ENCODE data around the gene FAM185A.
"Not testable (repeated sequence)": the region's sequence is repeated elsewhere in the genome, so short reads cannot be mapped to it uniquely, and the experiment has no call there.

The FAM185A gene

DNA sequence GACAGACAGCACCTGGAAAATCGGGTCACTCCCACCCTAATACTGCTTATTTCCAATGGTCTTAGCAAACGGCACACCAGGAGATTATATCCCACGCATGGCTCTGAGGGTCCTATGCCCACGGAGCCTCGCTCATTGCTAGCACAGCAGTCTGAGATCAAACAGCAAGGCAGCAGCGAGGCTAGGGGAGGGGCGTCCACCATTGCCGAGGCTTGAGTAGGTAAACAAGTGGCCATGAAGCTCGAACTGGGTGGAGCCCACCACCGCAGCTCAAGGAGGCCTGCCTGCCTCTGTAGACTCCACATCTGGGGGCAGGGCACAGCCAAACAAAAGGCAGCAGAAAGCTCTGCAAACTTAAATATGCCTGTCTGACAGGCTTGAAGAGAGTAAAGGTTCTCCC is 32.1 kb downstream of the FAM185A start:
- DNase-seq: not testable (repeated sequence)

DNA sequence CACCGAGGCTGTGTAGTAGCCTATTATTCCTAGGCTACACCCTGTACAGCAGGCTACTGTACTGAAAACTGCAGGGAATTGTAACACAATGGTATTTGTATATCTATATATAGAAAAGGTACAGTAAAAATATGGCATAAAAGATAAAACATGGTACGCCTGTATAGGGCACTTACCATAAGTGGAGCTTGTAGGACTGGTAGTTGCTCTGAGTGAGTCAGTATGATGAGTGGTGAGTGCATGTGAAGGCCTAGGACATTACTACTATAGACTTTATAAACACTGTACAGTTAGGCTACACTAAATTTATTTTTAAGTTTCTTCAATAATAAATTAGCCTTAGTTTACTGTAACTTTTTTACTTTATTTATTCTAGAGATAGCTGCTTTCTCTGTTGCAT is 40.0 kb downstream of the FAM185A start:
- DNase-seq: not testable (repeated sequence)

DNA sequence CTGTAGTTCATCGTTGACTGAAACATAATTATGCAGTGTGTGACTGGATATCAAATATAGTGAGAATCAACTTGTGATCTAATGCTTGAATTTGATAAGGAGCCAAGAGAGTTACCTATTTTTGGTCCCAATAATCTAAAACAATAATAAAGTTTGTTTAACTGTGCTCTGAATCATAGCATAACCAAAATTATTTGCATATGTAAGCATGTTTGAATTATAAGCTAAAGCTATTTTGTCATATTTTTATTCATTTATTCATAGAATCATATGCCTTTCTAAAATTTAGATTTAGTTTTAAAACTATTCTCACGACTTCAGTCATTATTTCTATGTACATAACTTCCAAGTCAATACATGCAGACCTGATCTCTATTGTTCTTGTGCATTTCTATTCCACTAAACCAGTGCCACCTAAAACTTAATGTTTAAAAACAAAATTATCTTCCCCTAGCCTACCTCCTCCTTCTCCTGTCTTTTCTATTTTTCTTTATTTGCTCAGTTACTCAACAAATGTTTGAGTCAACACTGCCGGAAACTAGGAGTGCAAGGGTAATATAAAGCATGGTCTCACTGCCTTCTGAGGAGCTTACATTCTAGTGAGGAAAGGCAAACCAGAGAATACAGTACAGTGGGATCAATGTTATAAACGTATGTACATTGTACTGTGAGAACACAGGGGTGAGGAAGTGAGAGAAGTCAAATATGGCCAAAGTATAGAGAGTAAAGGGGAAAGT is 41.7 kb downstream of the FAM185A start:
- not testable (repeated sequence) for DNase-seq

DNA sequence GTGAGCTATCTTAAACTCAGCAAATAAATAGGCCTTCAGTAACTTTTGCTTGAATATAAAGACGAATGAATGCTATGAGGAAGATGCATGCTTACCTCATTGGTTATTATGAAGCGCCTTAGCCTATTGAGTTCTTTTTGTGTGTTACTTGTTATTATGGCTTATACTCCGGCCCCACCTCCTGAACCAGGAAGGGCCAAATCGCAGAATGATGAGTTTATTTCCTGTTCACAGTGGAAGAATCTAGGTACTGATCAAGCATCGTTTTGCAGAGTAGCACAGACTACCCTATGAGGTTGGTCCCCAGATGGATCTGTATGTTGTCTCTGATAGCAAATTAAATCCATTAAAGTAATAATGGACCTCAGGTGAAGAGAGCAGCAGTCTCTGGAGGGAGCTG is 42.6 kb downstream of the FAM185A start:
- DNase-seq: not testable (repeated sequence)

DNA sequence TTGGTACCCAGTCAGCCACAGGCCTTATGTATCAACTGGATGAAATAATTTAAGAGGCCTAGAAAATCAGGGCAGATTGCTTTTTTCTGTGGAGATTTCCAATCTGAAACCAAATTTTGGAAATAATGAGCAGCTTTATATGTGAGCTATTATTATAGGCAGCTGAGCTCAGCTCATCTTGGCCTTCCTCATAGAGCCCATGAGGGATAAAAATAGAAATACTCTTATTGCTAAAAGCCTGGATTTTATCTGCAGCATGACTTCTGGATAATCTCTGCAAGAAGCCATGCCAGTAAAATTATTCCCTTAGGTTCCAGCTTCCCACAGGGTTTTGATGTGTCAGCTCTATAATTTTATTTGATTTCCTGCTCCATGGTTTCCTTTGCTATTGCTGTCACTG is 43.0 kb downstream of the FAM185A start:
- not testable (repeated sequence) for DNase-seq

DNA sequence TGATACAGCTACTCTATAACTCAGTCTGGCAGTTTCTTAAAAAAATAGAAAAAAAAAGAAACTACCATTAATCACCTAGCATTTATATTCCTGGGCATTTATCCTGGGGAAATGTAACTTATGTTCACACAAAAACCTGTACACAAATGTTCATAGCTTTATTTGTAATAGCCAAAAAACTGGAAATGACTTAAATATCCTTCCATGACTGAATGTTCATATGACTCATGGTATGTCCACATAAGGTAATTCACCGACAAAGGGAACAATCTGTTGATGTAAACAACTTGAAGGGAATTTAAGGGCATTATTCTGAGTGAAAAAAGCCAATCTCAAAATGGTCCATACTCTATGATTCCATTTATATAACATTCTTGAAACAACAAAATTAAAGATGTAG is 45.8 kb downstream of the FAM185A start:
- not testable (repeated sequence) for DNase-seq

DNA sequence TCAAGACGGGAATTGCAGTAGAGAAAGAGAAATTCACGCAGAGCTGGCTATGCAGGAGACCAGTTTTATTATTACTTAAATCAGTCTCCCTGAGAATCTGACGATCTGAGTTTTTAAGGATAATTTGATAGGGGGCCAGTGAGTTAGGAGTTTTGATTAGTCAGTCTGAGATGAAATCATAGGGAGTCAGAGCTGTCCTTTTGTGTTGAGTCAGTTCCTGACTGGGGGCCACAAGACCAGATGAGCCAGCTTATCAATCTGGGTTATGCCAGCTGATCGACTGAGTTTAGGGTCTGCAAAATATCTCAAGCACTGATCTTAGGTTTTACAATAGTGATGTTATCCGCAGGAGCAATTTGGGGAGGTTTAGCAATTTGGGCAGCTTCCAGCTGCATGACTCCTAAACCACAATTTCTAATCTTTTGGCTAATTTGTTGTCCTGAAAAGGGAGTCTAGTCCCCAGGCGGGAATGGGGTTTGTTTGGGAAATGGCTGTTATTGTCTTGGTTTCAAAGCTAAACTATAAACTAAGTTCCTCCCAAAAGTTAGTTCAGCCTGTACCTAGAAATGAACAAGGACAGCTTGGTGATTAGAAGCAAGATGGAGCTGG is 47.3 kb downstream of the FAM185A start:
- DNase-seq: not testable (repeated sequence)

DNA sequence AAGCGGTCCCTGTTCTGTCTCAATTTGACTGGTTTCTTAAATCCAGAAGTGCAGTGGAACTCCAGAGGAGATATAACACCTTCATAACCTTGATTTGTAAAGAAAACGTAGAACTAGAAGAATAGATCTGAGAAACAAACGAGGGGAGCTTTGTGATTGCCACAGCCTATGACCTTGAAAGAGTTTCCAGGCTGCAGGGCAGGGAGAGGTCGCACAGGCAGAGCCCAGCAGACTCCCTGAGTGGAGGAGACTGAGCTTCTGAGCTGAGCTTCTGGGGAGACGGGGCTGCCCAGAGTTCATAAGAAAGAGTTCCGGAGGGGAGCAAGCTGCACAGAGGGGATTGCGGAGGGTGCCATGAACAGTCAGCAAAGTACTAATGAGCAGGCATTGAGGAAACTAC is 57.8 kb downstream of the FAM185A start:
- DNase-seq: no peak

DNA sequence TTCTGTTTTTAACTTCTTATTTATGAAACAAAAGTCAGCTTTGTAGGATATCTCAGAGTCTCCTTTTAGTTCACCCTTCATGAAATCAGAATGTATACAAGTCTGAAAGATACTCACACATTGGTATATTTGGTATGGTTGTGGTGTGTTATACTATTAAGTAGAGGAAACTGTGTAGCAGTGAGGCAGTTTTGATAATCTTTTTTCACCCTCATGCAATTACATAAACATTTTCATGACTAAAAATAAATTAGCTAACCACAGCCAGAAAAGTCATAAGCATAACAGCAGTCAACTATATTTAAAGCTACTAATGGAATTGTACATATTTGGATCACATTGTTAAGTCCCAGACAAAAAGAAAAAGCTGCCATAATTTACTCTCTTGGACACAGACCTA is 62.1 kb downstream of the FAM185A start:
- no peak for DNase-seq

DNA sequence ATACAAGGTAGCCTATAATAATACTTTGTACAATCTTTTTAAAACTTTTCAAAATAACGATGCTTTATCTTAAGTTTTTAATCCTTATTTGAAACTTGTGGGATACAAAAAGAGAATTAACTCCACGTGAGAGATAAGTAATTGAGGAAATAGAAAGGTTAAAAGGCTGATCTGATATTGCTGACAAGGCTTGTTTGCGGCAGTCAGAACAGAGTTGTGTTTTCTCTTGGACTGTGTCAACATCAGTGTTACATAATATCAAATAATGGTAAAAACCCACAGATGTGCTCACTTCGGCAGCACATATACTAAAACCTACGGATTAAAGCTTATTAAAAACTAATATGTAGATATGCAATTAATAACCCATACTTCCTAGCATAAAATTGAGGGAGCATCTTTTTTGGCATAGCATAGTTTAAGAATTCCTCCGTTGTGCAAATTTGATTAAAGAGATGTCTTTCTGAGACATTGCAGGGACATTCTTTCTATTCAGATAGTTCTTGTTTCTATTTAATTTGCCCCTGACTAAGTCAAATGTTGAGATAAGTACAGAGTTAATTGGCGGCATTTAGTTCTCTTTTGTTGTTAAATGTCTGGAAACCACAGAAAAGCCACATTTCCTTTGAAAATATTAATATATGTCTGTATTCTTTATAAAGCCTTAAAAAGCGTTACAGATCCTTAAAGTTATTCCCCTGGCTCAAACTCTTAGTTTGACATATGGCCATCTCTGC is 63.3 kb downstream of the FAM185A start:
- DNase-seq: no peak

DNA sequence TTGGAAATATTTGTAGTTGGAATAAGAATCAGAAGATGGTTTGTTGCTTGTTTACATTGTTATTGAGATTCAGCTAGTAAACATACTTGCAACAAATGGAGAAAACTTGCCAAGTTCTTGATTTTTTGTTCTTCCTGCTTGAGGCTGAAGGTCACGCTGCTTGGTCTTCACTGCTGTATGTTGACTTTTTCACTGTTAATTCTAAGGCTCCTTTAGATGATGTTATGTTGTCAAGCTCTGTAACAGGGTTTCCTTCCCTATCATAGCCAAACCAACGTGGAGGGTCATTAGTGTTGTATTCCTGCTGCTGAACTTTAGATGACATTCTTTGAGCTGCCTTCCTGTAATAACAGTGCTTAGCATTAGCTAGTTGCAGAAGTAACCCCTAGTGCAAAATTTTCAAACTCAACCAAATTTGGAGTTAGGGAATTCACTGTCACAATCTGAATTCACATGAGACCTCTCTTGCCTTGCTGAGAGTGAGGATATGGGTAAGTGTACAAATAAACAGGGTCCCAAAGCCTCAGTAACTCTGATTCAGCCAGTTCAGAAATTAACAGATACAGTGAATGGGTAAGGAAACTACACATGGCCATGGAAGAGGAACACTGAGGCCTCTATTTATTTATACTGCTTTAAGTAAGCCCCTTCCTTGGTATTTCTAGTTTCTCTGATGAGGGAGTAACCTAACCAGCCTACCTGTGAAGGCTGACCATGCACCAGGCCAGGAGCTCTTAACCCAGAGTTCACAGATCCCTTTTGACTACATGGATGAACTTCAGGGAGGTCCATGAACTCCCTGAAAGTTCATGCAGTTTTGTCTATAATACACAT is 64.6 kb downstream of the FAM185A start:
- no peak for DNase-seq

DNA sequence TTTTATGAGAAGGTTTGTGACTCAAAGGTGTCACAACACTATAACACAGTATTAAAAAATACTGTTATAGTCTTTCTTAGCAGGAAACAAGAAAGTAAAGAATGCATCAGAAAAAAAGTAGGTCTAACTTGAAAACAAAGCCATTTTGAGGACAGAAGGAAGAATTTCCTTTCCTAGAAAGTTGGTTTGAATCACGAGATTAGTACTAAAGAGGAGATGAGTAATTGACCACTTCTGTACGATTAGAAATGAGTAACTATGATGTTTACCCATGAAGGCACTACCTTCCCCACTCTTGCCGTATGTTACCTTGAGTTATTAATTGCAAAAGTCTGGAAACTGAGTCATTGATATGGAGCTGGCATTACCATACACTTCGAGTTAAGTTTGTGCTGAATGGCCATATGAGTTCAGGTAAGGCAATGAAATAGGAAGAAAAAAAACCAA is 65.2 kb downstream of the FAM185A start:
- no peak for DNase-seq

DNA sequence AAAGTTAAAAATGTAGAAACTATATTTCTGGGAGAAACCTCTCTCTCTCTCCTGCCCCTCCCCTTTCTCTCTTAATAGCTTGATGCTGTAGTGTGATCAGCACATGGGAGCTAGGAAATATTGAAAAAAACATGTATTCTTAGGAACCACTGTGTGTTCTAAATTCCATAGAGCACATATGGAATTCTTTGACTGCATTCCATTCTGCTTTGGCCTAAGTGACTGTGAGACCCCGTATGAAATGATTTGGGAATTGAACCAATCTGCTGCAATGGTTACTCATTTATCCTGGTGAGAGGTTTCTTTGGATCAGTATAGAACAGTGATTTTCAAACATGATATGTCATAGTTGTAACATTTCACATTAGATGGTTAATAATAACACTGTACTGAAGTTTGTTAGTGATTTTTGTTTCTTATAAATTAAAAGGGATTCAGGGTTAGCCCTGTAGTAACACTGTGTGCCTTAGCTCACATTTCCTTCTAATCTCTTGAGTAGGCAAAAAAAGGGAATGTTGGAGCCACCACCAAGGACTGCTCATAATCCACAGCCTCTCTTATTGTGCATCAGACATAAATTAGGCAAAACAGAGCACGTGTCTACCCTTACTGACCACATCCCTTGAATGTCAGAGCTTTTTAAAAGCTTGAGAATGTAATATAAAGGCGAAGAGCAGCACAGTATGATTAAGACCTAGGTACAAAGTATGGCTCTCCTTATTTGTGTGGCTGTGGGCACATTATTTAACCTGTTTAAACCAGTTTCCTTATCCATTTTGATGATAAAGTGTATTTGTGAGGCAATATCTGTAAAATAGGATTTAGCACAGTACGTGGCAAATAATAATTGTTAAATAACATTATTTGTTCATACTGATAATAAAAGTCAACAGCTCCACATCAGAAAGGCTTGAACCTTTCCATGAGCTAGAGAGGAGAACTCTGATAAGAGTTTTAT is 69.1 kb downstream of the FAM185A start:
- no peak for DNase-seq

DNA sequence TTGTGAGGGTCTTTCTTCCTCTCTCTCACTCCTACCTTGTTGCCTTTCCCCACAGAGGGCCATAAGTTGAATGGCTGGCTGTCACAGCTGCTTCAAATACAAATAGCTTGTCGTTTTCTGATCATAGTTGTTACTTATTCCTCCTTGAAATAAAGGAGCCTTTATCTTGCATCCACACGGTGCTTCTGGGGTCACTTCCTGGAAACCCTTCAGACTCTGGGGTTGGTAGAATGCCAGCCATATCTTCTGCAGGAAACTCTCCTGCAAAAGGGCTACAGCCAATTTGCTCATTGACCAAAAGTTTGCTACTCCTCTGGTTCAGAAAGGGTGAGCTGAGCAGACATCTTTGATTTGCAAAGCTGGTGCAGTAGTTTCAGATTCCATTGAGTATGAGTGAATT is 70.4 kb downstream of the FAM185A start:
- DNase-seq: no peak

DNA sequence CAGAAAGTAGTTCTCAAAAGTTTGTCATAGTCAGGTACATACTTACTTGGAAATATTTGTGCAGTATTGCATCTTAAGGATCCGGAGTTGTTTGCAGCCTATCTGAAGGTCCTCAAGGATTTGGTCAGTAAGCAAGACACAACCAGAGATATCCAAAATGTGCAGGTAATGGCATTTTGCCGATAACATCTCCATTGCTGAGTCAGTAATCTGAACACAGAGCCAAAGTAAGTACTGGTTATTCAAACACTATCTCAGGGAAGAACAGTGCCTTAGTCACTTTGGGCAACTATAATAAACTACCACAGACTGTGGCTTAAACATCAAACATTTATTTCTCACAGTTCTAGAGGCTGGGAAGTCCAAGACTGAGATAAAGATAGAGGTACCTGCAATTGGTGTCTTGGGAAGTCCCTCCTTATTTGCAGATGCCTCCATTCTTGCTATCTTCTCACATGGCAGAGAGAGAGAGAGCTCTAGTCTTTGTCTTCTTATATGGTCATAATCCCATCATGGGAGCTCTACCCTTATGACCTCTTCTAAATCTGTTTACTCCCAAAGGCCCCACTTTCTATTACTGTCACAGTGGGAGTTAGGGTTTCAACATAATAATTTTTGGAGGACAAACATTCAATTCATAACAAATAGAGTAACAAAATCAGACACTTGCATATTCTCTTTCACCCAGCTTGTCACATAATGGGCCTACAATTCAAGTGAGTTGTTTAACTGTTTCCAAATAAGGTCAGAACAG is 73.4 kb downstream of the FAM185A start:
- no peak for DNase-seq

DNA sequence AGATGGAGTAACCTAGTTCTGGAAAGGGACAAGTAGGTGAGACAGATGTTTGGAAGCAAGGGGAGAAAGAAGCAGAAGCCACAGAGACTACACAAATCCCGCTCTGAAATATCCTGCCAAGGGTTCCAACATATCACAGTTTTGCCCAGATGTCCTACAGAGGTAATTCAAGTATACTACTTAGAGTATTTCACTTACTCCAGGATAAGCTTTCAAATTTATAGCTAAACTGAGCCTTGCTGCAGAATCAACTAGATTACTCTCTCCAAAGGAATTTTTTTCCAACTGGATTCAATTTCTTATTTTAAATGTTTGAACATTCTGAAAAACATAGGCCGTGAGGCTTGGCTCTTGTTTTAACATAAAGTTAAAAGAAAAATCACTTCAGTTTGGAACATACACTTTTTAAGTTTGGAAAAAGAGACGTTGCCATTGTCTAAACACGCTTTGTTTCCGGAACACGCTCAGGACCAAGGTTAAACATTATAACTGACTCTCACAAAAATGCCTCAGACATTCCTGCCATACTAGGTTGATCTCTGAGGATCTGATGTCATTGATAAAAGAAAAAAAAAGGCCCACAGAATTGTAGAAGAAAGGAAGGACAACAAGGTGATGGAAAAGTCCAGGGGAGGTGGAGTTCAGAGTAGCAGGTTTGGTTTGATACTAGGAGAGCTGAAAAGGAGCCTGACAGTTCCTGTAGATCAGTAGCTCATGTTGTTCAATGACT is 74.8 kb downstream of the FAM185A start:
- DNase-seq: no peak

DNA sequence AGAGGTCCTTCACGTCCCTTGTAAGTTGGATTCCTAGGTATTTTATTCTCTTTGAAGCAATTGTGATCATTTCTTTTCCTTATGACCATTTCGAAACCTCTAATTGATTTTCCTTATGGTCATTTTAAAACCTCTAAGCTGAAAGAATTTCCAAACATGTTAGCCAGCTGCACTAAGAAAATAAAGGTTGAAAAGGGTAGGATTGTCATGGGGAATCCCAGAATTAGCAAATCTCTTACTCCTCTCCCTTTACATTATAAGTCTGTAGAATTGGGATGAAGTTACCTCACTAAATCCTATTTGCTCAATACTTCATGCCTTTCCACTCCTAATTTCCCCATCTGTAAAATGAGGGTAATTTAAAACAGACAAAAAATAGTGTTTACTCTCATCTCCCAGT is 79.5 kb downstream of the FAM185A start:
- no peak for DNase-seq

DNA sequence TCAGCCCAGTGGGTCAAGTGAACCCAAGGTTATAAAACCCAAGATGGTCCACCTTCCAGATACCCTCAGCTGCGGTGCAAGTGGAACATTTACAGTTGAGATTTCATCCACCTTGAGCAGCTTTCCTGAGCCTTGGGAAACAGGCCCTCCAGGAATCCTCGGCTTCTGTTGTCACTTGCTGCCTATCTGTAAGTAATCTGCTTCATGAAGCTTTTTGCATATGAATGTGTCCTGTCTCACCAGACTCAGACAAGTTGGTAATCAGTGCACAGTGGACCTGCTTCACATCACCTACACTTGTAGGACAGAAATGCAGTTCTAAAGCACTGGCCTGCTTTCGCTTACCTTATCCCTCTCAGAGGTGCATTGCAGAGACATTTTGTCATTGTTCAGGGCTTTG is 80.3 kb downstream of the FAM185A start:
- no peak for DNase-seq

DNA sequence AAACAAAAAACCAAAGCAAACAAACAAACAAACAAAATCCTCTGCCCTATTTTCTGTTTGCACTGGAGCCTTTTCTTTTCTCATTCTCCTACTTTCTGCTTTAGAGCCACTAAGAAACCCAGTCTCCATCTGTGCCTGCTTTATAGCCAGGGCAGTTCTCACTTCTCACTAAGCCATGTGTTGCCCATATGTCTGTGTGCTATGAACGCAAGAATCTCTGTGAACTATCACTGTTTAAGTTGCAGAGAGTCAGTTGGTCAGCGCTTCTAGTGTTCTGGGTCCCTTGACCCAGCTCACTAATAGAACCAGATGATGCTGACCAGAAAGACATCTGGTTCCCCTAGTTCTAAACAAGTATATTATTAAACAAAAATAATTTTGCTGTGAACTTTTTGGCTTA is 81.4 kb downstream of the FAM185A start:
- DNase-seq: no peak

DNA sequence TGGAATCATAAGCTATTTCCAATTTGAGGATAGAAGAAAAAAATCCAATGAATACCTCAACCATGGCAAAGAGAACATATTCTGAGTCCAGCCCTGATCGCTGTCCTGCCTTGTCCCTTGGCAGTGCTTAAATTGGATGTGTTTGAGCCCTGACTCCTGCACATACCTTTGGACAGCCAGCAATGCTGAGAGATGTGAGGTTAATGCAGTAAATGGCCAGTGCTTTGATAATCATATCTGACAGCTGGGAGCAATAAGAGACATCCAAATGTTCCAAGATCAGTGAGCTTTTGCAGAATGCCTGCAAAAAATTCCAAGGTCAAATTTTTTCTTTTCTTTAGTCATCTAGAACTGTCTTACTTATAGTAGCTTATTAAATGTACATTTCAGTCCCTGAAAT is 83.9 kb downstream of the FAM185A start:
- no peak for DNase-seq
